ENCODE measurements around the gene FAM222A. TPM values are rescaled to one million over a fixed set of nuclear protein-coding genes. Genes with fewer than 3 reads are reported as not detected.

Gene FAM222A
- total RNA-seq, 3 donors from 2014 or later (not counting 1 experiment from before 2014, with no cell fraction given): 3.1 to 6.6 (median 4.0) TPM

DNA sequence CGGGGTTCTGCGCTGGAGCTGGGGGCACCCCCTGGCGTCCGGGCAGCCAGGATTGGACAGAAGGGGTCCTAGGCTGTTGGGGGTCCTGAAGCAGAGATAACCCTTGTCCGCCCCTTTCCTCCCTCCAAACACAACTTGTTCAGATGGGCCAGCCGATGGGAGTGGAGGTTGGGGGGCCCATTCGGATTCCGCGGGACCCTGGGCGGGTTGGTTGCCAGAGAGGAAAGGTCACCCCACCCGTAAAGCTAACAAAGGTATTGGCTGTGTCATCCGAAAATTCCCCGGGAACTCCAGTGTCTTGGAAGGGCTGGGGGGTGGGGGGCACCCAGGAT, 1.3 kb downstream of the FAM222A start:
- H3K4me3 ChIP-seq (ENCODE audit: low read length): peak overlapping the region; percentile 15
- no peak overlapping the region for H3K27ac ChIP-seq (ENCODE audit: low read length)
- ATAC-seq: no peak
- WGBS (ENCODE audit: insufficient coverage): 34% methylated on average over 11 of the region's 13 CpGs
- Mint-ChIP-seq H3K9me3 (no peaks in the 10 kb centered on the region), H3K4me3 (peak overlapping the region; percentile 50), H3K27me3 (ENCODE audit: low read depth in 2 of 2) (peaks cover 27 to 32% of the 10 kb centered on the region in 2 donors), H3K4me1 (peaks cover 0 to 4% of the 10 kb centered on the region in 2 donors), H3K36me3 (no peaks in the 10 kb centered on the region), H3K27ac (no peak overlapping the region)
- no peaks in the 10 kb centered on the region for H3K36me3 ChIP-seq (ENCODE audit: control insufficient read depth, insufficient read depth, low read length)
- DNase-seq: no peak
- TF ChIP-seq, protein P1, sequence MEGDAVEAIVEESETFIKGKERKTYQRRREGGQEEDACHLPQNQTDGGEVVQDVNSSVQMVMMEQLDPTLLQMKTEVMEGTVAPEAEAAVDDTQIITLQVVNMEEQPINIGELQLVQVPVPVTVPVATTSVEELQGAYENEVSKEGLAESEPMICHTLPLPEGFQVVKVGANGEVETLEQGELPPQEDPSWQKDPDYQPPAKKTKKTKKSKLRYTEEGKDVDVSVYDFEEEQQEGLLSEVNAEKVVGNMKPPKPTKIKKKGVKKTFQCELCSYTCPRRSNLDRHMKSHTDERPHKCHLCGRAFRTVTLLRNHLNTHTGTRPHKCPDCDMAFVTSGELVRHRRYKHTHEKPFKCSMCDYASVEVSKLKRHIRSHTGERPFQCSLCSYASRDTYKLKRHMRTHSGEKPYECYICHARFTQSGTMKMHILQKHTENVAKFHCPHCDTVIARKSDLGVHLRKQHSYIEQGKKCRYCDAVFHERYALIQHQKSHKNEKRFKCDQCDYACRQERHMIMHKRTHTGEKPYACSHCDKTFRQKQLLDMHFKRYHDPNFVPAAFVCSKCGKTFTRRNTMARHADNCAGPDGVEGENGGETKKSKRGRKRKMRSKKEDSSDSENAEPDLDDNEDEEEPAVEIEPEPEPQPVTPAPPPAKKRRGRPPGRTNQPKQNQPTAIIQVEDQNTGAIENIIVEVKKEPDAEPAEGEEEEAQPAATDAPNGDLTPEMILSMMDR (IDR thresholded peaks at IDR 0.05): no peak
- intact Hi-C loops (cut with micrococcal nuclease): loop anchor here (5.0 kb wide), 1 partner anchor 282 kb away; the partner anchor contains the start of genes ANKRD13A and GIT2
- no peaks in the 10 kb centered on the region for H3K9me3 ChIP-seq (ENCODE audit: control insufficient read depth, insufficient read depth, low read length)
- peaks cover 9% of the 10 kb centered on the region for H3K4me1 ChIP-seq (ENCODE audit: control insufficient read depth, insufficient read depth, low read length)
- peaks cover 23% of the 10 kb centered on the region for H3K27me3 ChIP-seq (ENCODE audit: control insufficient read depth, insufficient read depth, low read length)

DNA sequence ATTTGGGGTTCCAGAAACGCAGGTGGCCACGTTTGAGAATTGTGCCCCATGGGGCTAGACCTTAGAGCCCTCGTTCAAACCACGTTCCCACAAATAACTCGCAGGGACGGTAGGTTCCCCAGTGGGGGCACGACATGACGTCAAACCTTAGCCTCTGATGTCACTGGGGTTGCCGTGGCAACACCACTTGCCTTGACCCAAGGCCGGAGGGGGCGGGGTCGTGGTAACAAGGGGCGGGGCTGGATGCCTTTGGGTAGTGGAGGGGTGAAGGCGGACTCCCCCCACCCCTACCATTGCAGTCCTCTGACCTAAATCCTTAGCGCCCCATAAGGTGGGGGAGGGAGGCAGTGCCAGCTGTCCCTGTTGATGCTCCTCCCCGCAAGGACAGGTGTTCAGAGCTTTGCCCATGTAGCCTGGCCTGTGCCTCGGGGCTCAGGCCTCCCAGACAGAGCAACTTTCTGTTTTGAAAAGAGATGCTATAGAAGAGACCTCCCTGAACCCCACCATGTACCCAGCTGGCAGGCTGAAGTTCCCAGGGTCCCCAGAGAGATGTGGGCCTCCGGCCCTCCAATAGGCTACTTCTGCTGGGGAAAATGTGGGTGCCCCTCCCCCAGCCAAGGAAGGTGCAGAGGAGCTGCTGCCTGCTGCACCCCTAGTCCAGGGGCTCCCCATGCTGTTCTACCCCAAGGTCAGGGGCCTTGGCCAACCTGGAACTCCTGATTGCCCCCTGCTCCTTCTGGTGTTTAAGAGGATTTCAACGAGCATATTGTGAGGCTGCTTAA, 1.9 kb downstream of the FAM222A start:
- H3K4me3 ChIP-seq (ENCODE audit: low read length): no peak overlapping the region
- H3K27ac Mint-ChIP-seq: no peak overlapping the region
- ATAC-seq (no peak), DNase-seq (peak in 1 of 2 donors; percentile 45)
- no peaks in the 10 kb centered on the region for H3K36me3 ChIP-seq (ENCODE audit: control insufficient read depth, insufficient read depth, low read length)
- peak overlapping the region; percentile 50 for H3K4me3 Mint-ChIP-seq
- H3K4me1 Mint-ChIP-seq: peaks cover 0 to 4% of the 10 kb centered on the region in 2 donors
- peaks cover 23% of the 10 kb centered on the region for H3K27me3 ChIP-seq (ENCODE audit: control insufficient read depth, insufficient read depth, low read length)
- WGBS (ENCODE audit: insufficient coverage): 48% methylated on average over 14 of the region's 19 CpGs
- H3K9me3 Mint-ChIP-seq: no peaks in the 10 kb centered on the region
- intact Hi-C loops (cut with micrococcal nuclease): no loop called here
- H3K27me3 Mint-ChIP-seq (ENCODE audit: low read depth in 2 of 2): peaks cover 24 to 29% of the 10 kb centered on the region in 2 donors
- peaks cover 9% of the 10 kb centered on the region for H3K4me1 ChIP-seq (ENCODE audit: control insufficient read depth, insufficient read depth, low read length)
- TF ChIP-seq, protein P1 (IDR thresholded peaks at IDR 0.05): no peak
- no peak overlapping the region for H3K27ac ChIP-seq (ENCODE audit: low read length)
- no peaks in the 10 kb centered on the region for H3K36me3 Mint-ChIP-seq
- no peaks in the 10 kb centered on the region for H3K9me3 ChIP-seq (ENCODE audit: control insufficient read depth, insufficient read depth, low read length)

DNA sequence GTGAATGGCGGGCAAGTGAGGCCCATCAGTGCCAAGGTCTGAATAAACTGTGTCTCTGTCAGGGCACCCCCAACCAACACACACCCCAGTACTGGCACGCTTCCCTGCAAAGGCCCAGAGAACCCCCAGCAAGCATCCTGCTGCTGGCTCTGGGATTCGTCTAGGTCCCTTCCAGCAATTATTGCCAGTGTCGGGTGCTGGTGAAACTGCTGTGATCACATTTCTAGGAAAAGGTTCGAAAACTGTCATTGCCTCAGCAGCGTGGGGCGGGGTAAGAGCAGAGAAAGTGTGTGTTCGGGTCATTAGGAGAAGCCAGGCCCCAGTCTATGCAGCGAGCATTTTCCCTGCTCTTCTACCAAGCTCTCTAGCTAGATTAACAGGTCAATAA, 2.5 kb downstream of the FAM222A start:
- Histone ChIP-seq H3K4me1 (ENCODE audit: control insufficient read depth, insufficient read depth, low read length) (peaks cover 9% of the 10 kb centered on the region), H3K27me3 (ENCODE audit: control insufficient read depth, insufficient read depth, low read length) (peaks cover 23% of the 10 kb centered on the region), H3K36me3 (ENCODE audit: control insufficient read depth, insufficient read depth, low read length) (no peaks in the 10 kb centered on the region), H3K27ac (ENCODE audit: low read length) (no peak overlapping the region), H3K9me3 (ENCODE audit: control insufficient read depth, insufficient read depth, low read length) (no peaks in the 10 kb centered on the region), H3K4me3 (ENCODE audit: low read length) (no peak overlapping the region)
- no peaks in the 10 kb centered on the region for H3K36me3 Mint-ChIP-seq
- DNase-seq: no peak
- no peaks in the 10 kb centered on the region for H3K9me3 Mint-ChIP-seq
- no peak overlapping the region for H3K27ac Mint-ChIP-seq
- TF ChIP-seq, protein P1 (IDR thresholded peaks at IDR 0.05): no peak
- H3K27me3 Mint-ChIP-seq (ENCODE audit: low read depth in 2 of 2): peaks cover 18 to 23% of the 10 kb centered on the region in 2 donors
- intact Hi-C loops (cut with micrococcal nuclease): no loop called here
- WGBS (ENCODE audit: insufficient coverage): 89% methylated on average over 9 of the region's 9 CpGs
- peaks cover 0 to 4% of the 10 kb centered on the region in 2 donors for H3K4me1 Mint-ChIP-seq
- peak overlapping the region; percentile 17 for H3K4me3 Mint-ChIP-seq
- ATAC-seq: no peak

All from natural killer cell (primary cell).